ENCODE measurements around the gene CLSTN1.
A peak's percentile ranks its signal among the peaks of the same experiment; 100 is the strongest.
"Not testable (repeated sequence)": the region's sequence is repeated elsewhere in the genome, so short reads cannot be mapped to it uniquely, and the experiment has no call there.

The CLSTN1 gene

GRCh38 chr1:9825093-9826074 lies 1.6 kb upstream of the CLSTN1 start:
- peak; percentile 33 to 83 for DNase-seq

- DNase-seq: no peak
These were observed 931 bp upstream of the CLSTN1 start for GRCh38 chr1:9824702-9825089.

- no peak for DNase-seq
These were observed 147 bp downstream of the CLSTN1 start for GRCh38 chr1:9823693-9823942.

- DNase-seq: peak in 1 of 2 experiments; percentile 35
These were observed 670 bp downstream of the CLSTN1 start for GRCh38 chr1:9822897-9823692.

GRCh38 chr1:9822490-9822889 lies 1.3 kb downstream of the CLSTN1 start:
- DNase-seq: no peak

- no peak for DNase-seq
These were observed 2.1 kb downstream of the CLSTN1 start for GRCh38 chr1:9821710-9822109.

GRCh38 chr1:9820521-9820920 lies 3.2 kb downstream of the CLSTN1 start:
- DNase-seq: no peak

GRCh38 chr1:9817734-9818133 lies 6.0 kb downstream of the CLSTN1 start:
- no peak for DNase-seq

- no peak for DNase-seq
These were observed 7.6 kb downstream of the CLSTN1 start for GRCh38 chr1:9816199-9816598.

GRCh38 chr1:9815150-9815549 lies 8.6 kb downstream of the CLSTN1 start:
- no peak for DNase-seq

- no peak for DNase-seq
These were observed 9.1 kb downstream of the CLSTN1 start for GRCh38 chr1:9814619-9815018.

- no peak for DNase-seq
These were observed 12.4 kb downstream of the CLSTN1 start for GRCh38 chr1:9811239-9811966.

GRCh38 chr1:9809100-9809510 lies 14.7 kb downstream of the CLSTN1 start:
- no peak for DNase-seq

- DNase-seq: no peak
These were observed 15.3 kb downstream of the CLSTN1 start for GRCh38 chr1:9808459-9808858.

GRCh38 chr1:9807541-9807940 lies 16.2 kb downstream of the CLSTN1 start:
- no peak for DNase-seq

- DNase-seq: not testable (repeated sequence)
These were observed 17.8 kb downstream of the CLSTN1 start for GRCh38 chr1:9805972-9806371.

- DNase-seq: no peak
These were observed 18.7 kb downstream of the CLSTN1 start for GRCh38 chr1:9805006-9805508.

- DNase-seq: peak; percentile 58 to 63
These were observed 20.5 kb downstream of the CLSTN1 start for GRCh38 chr1:9803003-9803918.

- no peak for DNase-seq
These were observed 21.9 kb downstream of the CLSTN1 start for GRCh38 chr1:9801909-9802308.

GRCh38 chr1:9798236-9799130 lies 25.3 kb downstream of the CLSTN1 start:
- DNase-seq: peak in 1 of 2 experiments; percentile 49

- DNase-seq: no peak
These were observed 26.7 kb downstream of the CLSTN1 start for GRCh38 chr1:9797049-9797448.
